ENCODE data around the gene PLIN5.
"Not testable (repeated sequence)": the region's sequence is repeated elsewhere in the genome, so short reads cannot be mapped to it uniquely, and the experiment has no call there.

The PLIN5 gene

DNA sequence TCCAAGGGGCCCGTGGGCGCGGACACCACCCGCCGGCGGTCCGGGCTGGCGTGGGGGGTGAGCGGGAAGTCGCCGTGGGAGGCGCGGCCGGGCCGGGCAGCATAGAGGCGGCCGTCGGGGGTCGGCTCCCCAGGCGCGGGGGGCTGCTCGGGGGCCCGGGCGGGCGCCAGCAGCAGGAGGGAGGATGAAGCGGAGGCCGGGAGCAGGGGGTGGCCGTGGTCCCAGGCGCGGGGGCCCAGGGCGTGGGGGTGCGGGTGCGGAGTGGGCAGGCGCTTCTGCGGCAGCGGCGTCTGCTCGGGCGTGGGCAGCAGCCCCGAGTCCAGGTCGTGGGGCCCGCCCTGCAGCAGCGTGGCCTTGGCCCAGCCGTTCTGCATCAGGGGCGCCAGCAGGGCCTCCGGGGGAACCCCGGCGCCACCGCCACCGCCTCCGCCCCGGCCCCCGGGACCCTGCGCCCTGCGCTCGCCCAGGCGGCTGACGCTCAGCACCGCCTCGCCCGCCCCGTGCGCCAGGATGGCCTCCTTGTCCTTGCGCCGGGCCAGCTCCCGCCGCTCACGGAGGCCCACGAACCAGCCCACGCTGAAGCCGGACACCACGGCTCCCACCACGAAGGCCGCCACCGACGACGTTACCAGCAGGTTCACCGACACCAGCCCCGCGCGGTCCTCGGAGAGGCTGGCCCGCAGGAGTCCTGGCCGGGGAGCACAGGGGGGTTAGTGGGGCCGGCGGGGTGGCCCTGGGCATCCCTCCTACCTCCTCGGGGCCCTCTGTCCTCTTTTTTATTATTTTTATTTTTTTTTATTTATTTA, 9.0 kb upstream of the PLIN5 start:
- TF ChIP-seq, protein P1, sequence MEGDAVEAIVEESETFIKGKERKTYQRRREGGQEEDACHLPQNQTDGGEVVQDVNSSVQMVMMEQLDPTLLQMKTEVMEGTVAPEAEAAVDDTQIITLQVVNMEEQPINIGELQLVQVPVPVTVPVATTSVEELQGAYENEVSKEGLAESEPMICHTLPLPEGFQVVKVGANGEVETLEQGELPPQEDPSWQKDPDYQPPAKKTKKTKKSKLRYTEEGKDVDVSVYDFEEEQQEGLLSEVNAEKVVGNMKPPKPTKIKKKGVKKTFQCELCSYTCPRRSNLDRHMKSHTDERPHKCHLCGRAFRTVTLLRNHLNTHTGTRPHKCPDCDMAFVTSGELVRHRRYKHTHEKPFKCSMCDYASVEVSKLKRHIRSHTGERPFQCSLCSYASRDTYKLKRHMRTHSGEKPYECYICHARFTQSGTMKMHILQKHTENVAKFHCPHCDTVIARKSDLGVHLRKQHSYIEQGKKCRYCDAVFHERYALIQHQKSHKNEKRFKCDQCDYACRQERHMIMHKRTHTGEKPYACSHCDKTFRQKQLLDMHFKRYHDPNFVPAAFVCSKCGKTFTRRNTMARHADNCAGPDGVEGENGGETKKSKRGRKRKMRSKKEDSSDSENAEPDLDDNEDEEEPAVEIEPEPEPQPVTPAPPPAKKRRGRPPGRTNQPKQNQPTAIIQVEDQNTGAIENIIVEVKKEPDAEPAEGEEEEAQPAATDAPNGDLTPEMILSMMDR (IDR thresholded peaks at IDR 0.05; ENCODE audit: low read depth, low read length) = no peak
- H3K4me3 ChIP-seq (ENCODE audit: low read depth, low read length) = no peak overlapping the region

DNA sequence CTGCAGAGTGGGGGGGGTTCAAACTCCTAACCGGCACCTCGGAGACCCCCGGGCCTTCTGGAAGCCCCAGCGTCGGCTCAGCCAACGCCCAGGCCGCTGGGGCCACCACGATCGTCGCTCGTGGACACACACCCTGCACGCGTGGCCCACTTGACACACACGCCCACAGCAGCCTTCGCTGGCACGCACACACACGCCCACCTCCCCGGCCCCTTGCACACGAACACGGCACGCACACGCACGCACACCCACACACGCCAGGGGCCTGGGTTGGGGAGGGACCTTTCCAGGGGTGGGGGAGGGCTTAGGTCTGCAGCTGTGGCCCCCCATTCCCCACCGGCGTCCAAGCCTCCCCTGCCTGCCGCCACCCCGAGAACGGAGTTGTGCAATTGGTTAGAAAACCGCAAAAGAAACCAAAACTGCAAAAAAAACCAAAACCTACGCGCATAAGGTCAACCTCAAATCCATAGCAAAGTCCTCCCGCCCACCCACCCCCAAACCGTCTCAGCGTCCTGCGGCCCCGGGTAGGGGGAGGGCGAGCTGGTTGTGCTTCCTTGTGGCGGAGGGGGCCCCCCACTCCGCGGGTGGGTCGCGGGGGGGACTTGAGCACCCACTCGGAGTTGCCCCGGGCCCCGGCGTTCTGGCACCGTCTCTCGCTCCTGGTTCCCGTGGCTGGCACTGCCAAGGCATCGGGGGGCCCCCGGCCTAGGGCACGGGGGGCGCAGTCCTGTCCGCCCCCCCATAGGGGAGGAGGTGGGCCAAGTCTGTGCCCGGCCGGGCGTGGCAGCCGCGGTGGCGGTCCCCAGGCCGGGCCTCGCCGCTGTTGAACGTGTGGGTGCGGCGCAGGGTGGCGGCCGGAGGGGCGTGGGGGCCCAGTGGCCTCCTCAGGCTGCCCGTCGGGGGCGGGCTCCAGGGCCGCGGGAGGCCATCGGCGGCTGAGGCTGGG, 8.1 kb upstream of the PLIN5 start:
- H3K4me3 ChIP-seq (ENCODE audit: low read depth, low read length) = no peak overlapping the region
- TF ChIP-seq, protein P1 (IDR thresholded peaks at IDR 0.05; ENCODE audit: low read depth, low read length) = no peak

GRCh38 chr19:4541806-4542145, 6.8 kb upstream of the PLIN5 start:
- not testable (repeated sequence) for H3K4me3 ChIP-seq (ENCODE audit: low read depth, low read length)

DNA sequence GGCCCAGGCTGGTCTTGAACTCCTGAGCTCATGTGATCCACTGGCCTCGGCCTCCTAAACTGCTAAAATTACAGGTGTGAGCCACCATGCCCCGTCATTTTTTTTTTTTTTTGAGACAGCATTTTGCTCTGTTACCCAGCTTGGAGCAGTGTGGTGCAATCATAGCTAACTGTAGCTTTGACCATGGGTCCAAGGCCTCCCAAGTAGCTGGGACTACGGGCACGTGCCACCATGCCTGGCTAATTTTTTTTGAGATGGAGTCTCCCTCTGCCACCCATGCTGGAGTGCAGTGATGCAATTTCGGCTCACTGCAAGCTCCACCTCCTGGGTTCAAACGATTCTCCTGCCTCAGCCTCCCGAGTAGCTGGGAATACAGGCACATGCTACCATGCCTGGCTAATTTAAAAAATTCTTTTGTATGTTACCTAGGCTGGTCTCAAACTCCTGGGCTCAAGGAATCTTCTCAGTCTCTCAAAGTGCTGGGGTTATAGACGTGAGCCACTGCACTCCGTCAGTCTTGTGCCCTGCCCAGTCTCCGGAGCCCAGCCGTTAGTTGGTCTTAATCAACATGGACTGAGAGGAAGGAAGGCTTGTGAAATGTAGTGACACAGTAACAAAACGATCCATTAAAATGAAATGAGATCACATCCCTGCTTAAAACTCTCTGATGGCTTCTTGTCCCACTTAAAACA, 6.2 kb upstream of the PLIN5 start:
- no peak overlapping the region for H3K4me3 ChIP-seq (ENCODE audit: low read depth, low read length)
- TF ChIP-seq, protein P1 (IDR thresholded peaks at IDR 0.05; ENCODE audit: low read depth, low read length) = no peak

DNA sequence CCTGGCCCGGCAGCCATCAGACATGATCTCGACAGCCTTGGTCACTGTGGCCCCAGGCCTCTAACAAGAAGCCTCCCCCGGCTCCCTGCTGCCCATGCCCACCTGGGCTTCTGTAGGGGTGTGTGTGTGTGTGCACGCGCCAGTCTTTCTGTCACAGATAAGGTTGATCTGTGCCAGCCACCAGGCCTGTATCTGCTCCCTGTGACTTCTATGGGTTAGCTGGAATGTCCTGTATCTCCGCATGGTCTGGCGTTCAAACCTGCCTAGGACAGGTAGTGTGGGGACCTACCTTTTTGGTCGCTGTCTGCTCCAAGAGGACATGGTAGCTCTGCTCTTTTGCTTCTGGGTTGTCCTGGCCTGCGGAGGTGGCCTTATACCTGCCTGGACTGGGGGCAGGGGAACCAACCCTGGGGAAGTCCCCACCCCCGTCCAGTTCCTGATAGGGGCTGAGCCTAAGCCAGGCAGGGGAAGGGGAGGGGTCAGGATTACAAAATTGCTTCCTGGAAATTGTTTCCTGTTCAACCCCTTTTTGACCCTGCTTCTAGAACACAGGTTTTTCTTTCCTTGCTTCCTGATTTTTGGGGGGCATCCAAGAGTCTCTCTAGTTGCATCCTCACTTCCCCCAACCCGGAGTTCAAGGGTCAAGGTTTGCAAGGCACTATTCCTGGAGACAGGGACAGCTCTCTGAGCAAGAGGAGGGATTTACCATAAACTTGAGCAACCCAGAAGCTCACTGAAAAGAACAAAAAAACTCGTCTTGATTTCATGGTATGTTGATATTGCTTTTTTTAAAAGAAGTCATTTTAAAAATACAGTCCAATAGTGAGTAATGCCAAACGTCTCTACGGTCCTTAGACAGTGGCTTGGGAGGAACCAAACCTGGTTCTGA, 4.9 kb upstream of the PLIN5 start, which contains the start of gene LRG1:
TSS of gene LRG1 (minus strand) at position 344 of the 889 bp plus-strand sequence. CDS start at position 321, 23 bp downstream.
- H3K4me3 ChIP-seq (ENCODE audit: low read depth, low read length) = no peak within 1 kb of the TSS
- TF ChIP-seq, protein P1 (IDR thresholded peaks at IDR 0.05; ENCODE audit: low read depth, low read length) = no peak

DNA sequence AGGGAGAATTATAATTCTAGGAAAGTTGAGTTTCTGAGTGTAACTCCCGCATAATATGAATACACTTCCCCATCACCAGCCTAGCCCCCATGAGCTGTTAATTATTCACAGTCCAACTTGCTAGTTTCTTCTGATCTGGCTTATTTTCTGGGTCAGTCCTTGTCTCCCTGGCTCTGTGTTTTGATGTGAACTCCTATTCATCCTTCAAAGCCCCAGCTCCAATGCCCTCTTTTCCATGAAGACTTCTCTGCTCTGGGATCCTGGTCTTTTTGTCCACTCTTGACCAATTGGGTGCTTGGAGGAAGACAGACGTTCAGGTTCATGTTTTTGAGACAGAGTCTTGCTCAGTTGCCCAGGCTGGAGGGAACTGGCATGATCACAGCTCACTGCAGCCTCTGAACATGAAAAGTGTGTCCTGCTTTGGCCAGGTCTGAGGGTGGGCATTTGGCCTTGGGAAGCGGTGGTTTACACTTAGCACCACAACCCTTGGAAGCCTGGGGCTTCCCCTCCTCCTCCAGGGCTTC, 4.2 kb upstream of the PLIN5 start:
- H3K4me3 ChIP-seq (ENCODE audit: low read depth, low read length) = no peak overlapping the region
- TF ChIP-seq, protein P1 (IDR thresholded peaks at IDR 0.05; ENCODE audit: low read depth, low read length) = no peak
